K562 (cell line): Measurements from ENCODE around the gene HMG20B. TPM values are rescaled to one million over a fixed set of nuclear protein-coding genes. Genes with fewer than 3 reads are reported as not detected.

Experiments
- AFF1 ChIP-seq, 2 experiments: fragments of 450-650 bp; IDR thresholded peaks; 2 replicates each; pipeline ENCODE4 v1.6.1; 2018; ENCODE audit warnings: mild to moderate bottlenecking in 2 of 2, low read depth in 1 of 2; ENCODE audit not compliant: partially characterized antibody in 2 of 2
- BCL6 ChIP-seq: fragments of 250-450 bp; sonication (Bioruptor Pico); IDR thresholded peaks from 2 replicates; pipeline ENCODE4 v1.4.0; 2020
- C11orf30 ChIP-seq: fragments of 450-650 bp; IDR thresholded peaks from 2 replicates; pipeline ENCODE4 v1.6.1; 2016; ENCODE audit warnings: low read depth, mild to moderate bottlenecking
- CC2D1A ChIP-seq: fragments of 450-650 bp; IDR thresholded peaks from 2 replicates; pipeline ENCODE4 v1.6.1; 2017; ENCODE audit warnings: mild to moderate bottlenecking
- FOXK2 ChIP-seq, 2 experiments: fragments of 450-650 bp; IDR thresholded peaks in 1 of 2; conservative IDR thresholded peaks in 1 of 2; 2 replicates each; pipeline ENCODE4 v1.6.1; 2016; ENCODE audit warnings: low read depth in 2 of 2, mild to moderate bottlenecking in 1 of 2
- KLF6 ChIP-seq: fragments of 250-450 bp; sonication (Bioruptor Pico); IDR thresholded peaks from 2 replicates; pipeline ENCODE4 v1.4.0; 2020; ENCODE audit warnings: mild to moderate bottlenecking, moderate library complexity, borderline replicate concordance
- L3MBTL2 ChIP-seq: fragments of 450-650 bp; IDR thresholded peaks from 2 replicates; pipeline ENCODE4 v1.6.1; 2016; ENCODE audit warnings: mild to moderate bottlenecking, moderate library complexity
- MAX ChIP-seq: sonication (generic); formaldehyde crosslinking; IDR thresholded peaks from 2 replicates; pipeline ENCODE4 v1.9.0; 2022; ENCODE audit warnings: mild to moderate bottlenecking, missing genetic modification reagents
- NFATC3 ChIP-seq: fragments of 450-650 bp; IDR thresholded peaks from 2 replicates; pipeline ENCODE4 v1.6.1; 2017; ENCODE audit warnings: mild to moderate bottlenecking
- PCBP2 ChIP-seq: fragments of 200-400 bp; formaldehyde crosslinking; IDR thresholded peaks from 2 replicates; pipeline ENCODE4 v1.6.1; 2018; ENCODE audit warnings: low read length, low read depth, mild to moderate bottlenecking, moderate library complexity; ENCODE audit not compliant: poor library complexity, severe bottlenecking
- PHF21A ChIP-seq: fragments of 450-650 bp; IDR thresholded peaks from 2 replicates; pipeline ENCODE4 v1.6.1; 2017; ENCODE audit warnings: low read depth, borderline replicate concordance
- POLR2B ChIP-seq: fragments of 450-650 bp; IDR thresholded peaks from 2 replicates; pipeline ENCODE4 v1.6.1; 2018; ENCODE audit warnings: low read depth; ENCODE audit not compliant: partially characterized antibody
- RBBP5 ChIP-seq: fragments of 200-600 bp; sonication (generic); IDR thresholded peaks from 2 replicates; pipeline ENCODE4 v1.6.1; 2012; ENCODE audit warnings: borderline replicate concordance, mild to moderate bottlenecking, low read length, control low read depth, inconsistent platforms; ENCODE audit not compliant: insufficient read depth, poor library complexity, severe bottlenecking
- RBFOX2 ChIP-seq: fragments of 200-400 bp; formaldehyde crosslinking; IDR thresholded peaks from 2 replicates; pipeline ENCODE4 v1.6.1; 2017; ENCODE audit warnings: low read depth, mild to moderate bottlenecking, low read length, moderate library complexity
- RUNX1 ChIP-seq: sonication (generic); IDR thresholded peaks from 2 replicates; pipeline ENCODE4 v1.6.1; 2016; ENCODE audit warnings: antibody characterized with exemption, low read depth
- SIN3A ChIP-seq, 2 experiments: fragments of 150-350 bp in 1 of 2; IDR thresholded peaks; 2 replicates each; pipeline ENCODE4 v1.6.1; 2011 to 2016; ENCODE audit warnings: borderline replicate concordance in 2 of 2, low read depth in 2 of 2, low read length in 2 of 2, mild to moderate bottlenecking in 2 of 2, moderate library complexity in 2 of 2; ENCODE audit not compliant: control insufficient read depth in 1 of 2
- SMC3 ChIP-seq: conservative IDR thresholded peaks from 2 replicates; pipeline ENCODE4 v1.6.1; 2011; ENCODE audit warnings: low read depth, low read length, improper control_type of control experiment; ENCODE audit not compliant: insufficient read depth
- TAL1 ChIP-seq: fragments of 450-650 bp; IDR thresholded peaks from 2 replicates; pipeline ENCODE4 v1.6.1; 2016; ENCODE audit warnings: mild to moderate bottlenecking
- TCF7L2 ChIP-seq: fragments of 150-350 bp; IDR thresholded peaks from 2 replicates; pipeline ENCODE4 v1.6.1; 2016; ENCODE audit warnings: low read depth, mild to moderate bottlenecking, low read length, moderate library complexity
- ZNF174 ChIP-seq: fragments of 250-450 bp; sonication (Bioruptor Pico); IDR thresholded peaks from 2 replicates; pipeline ENCODE4 v1.4.0; 2020; ENCODE audit warnings: mild to moderate bottlenecking
- ZNF583 ChIP-seq: fragments of 250-450 bp; sonication (Bioruptor Pico); IDR thresholded peaks from 2 replicates; pipeline ENCODE4 v1.4.0; 2020
- polyA plus RNA-seq, 8 experiments: library from polyadenylated mRNA; depleted of rRNA in 4 of 8; stranded (reverse) in 5 of 8; unstranded in 3 of 8; fragments of >200 nt; fragmentation: Nextera tagmentation in 2 of 8; fragmentation: Illumina TruSeq in 1 of 8; extraction: Ambion mirVana in 2 of 8; extraction: Trizol in 1 of 8; gene quantifications; 2 replicates each; pipeline versions ENCODE4 v1.2.1 to v1.2.3, GENCODE V29; 2011 to 2014; ENCODE audit warnings: inconsistent platforms in 1 of 8, missing spikeins in 1 of 8
- total RNA-seq, 7 experiments: library from RNA; depleted of rRNA in 6 of 7; stranded (reverse); fragments of >200 nt in 6 of 7; fragmentation: Illumina TruSeq in 2 of 7; extraction: Trizol in 2 of 7; gene quantifications; 2 replicates each; pipeline versions ENCODE4 v1.2.1 to v1.2.3, GENCODE V29; 2011 to 2021; ENCODE audit warnings: low replicate concordance in 1 of 7
- TF ChIP-seq, protein P1 (sequence below): sonication (generic); formaldehyde crosslinking; IDR thresholded peaks from 2 replicates; pipeline ENCODE4 v1.8.0; 2022; ENCODE audit warnings: missing genetic modification reagents, mild to moderate bottlenecking, moderate library complexity, borderline replicate concordance

The HMG20B gene
- total and polyA plus RNA-seq, 9 of the 15 experiments (the other 6 are each of a cell fraction or from before 2014, with no cell fraction given), result 0.35 to 172 (median 38.6) TPM

- TF ChIP-seq FOXK2 (conservative IDR thresholded peaks at IDR 0.05 in 1 of 2, IDR thresholded peaks at IDR 0.05 in 1 of 2; ENCODE audit: low read depth in 2 of 2) (no peak), RBBP5 (peak; percentile 80), AFF1 (IDR thresholded peaks at IDR 0.05; ENCODE audit: low read depth in 1 of 2, partially characterized antibody in 2 of 2) (no peak), RUNX1 (no peak), ZNF174 (CRISPR knock-in tag) (no peak), TCF7L2 (no peak), L3MBTL2 (no peak; the same call in 1 of the 2 replicates), NFATC3 (no peak), CC2D1A (no peak), PCBP2 (no peak), PHF21A (no peak), SIN3A (IDR thresholded peaks at IDR 0.05; ENCODE audit: borderline replicate concordance in 2 of 2, control insufficient read depth in 1 of 2, low read depth in 2 of 2, low read length in 2 of 2) (peak; percentile 26 to 70; a peak in 1 of 4 replicates), KLF6 (no peak), TAL1 (no peak), MAX (CRISPR knock-in tag) (peak; percentile 50; the same call in 1 of the 2 replicates), POLR2B (no peak), SMC3 (no peak), RBFOX2 (no peak), C11orf30 (no peak), ZNF583 (CRISPR knock-in tag) (0 out of 2 replicates have a peak, but pooled peaks have one; percentile 14), BCL6 (CRISPR knock-in tag) (no peak)
- TF ChIP-seq, protein P1, sequence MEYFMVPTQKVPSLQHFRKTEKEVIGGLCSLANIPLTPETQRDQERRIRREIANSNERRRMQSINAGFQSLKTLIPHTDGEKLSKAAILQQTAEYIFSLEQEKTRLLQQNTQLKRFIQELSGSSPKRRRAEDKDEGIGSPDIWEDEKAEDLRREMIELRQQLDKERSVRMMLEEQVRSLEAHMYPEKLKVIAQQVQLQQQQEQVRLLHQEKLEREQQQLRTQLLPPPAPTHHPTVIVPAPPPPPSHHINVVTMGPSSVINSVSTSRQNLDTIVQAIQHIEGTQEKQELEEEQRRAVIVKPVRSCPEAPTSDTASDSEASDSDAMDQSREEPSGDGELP (CRISPR knock-in tag), result peak; percentile 20; the same call in 1 of the 2 replicates
Observed at GRCh38 chr19:3556978-3557460, 15.7 kb upstream of the HMG20B start (continued).
